Measurements from ENCODE around the gene SNAPC1. TPM values are rescaled to one million over a fixed set of nuclear protein-coding genes. Genes with fewer than 3 reads are reported as not detected.
A peak's percentile ranks its signal among the peaks of the same experiment; 100 is the strongest.
"Not testable (repeated sequence)": the region's sequence is repeated elsewhere in the genome, so short reads cannot be mapped to it uniquely, and the experiment has no call there.

Gene SNAPC1
- 10 to 100 TPM; 11.9 to 15.5 (median 14.9) TPM for polyA plus RNA-seq (ENCODE audit: insufficient read length in 3 of 3)

GRCh38 chr14:61761959-61762786 lies at the start of gene SNAPC1:
SNAPC1 (plus strand) TSS chr14:61762420; CDS start chr14:61762461, 41 bp downstream.
- DNase-seq (ENCODE audit: low read depth in 3 of 3, low spot score in 2 of 3): peak; percentile 94 to 97 (median 96)

- no peak for DNase-seq (ENCODE audit: low read depth in 3 of 3, low spot score in 2 of 3)
Measured at GRCh38 chr14:61713724-61714437, 48.3 kb upstream of the SNAPC1 start.

- no peak for DNase-seq (ENCODE audit: low read depth in 3 of 3, low spot score in 2 of 3)
Measured at GRCh38 chr14:61716956-61717355, 45.3 kb upstream of the SNAPC1 start.

- DNase-seq (ENCODE audit: low read depth in 3 of 3, low spot score in 2 of 3): no peak
Measured at GRCh38 chr14:61718039-61718438, 44.2 kb upstream of the SNAPC1 start.

- DNase-seq (ENCODE audit: low read depth in 3 of 3, low spot score in 2 of 3): no peak
Measured at GRCh38 chr14:61719344-61720293, 42.6 kb upstream of the SNAPC1 start.

- no peak for DNase-seq (ENCODE audit: low read depth in 3 of 3, low spot score in 2 of 3)
Measured at GRCh38 chr14:61720294-61720661, 41.9 kb upstream of the SNAPC1 start.

- DNase-seq (ENCODE audit: low read depth in 3 of 3, low spot score in 2 of 3): no peak
Measured at GRCh38 chr14:61720741-61721140, 41.5 kb upstream of the SNAPC1 start.

GRCh38 chr14:61724133-61724532 lies 38.1 kb upstream of the SNAPC1 start:
- DNase-seq (ENCODE audit: low read depth in 3 of 3, low spot score in 2 of 3): no peak

GRCh38 chr14:61726778-61727658 lies 35.2 kb upstream of the SNAPC1 start:
- no peak for DNase-seq (ENCODE audit: low read depth in 3 of 3, low spot score in 2 of 3)

GRCh38 chr14:61730756-61731373 lies 31.4 kb upstream of the SNAPC1 start:
- no peak for DNase-seq (ENCODE audit: low read depth in 3 of 3, low spot score in 2 of 3)

GRCh38 chr14:61733972-61734371 lies 28.2 kb upstream of the SNAPC1 start:
- DNase-seq (ENCODE audit: low read depth in 3 of 3, low spot score in 2 of 3): no peak

GRCh38 chr14:61736751-61737150 lies 25.5 kb upstream of the SNAPC1 start:
- DNase-seq (ENCODE audit: low read depth in 3 of 3, low spot score in 2 of 3): no peak

- no peak for DNase-seq (ENCODE audit: low read depth in 3 of 3, low spot score in 2 of 3)
Measured at GRCh38 chr14:61737915-61738314, 24.3 kb upstream of the SNAPC1 start.

GRCh38 chr14:61739133-61739532 lies 23.1 kb upstream of the SNAPC1 start:
- DNase-seq (ENCODE audit: low read depth in 3 of 3, low spot score in 2 of 3): no peak

- DNase-seq (ENCODE audit: low read depth in 3 of 3, low spot score in 2 of 3): no peak
Measured at GRCh38 chr14:61742371-61742770, 19.8 kb upstream of the SNAPC1 start.

GRCh38 chr14:61744238-61744637 lies 18.0 kb upstream of the SNAPC1 start:
- DNase-seq (ENCODE audit: low read depth in 3 of 3, low spot score in 2 of 3): no peak

GRCh38 chr14:61746346-61746745 lies 15.9 kb upstream of the SNAPC1 start:
- DNase-seq (ENCODE audit: low read depth in 3 of 3, low spot score in 2 of 3): not testable (repeated sequence)

- no peak for DNase-seq (ENCODE audit: low read depth in 3 of 3, low spot score in 2 of 3)
Measured at GRCh38 chr14:61746881-61747280, 15.3 kb upstream of the SNAPC1 start.

GRCh38 chr14:61747342-61747741 lies 14.9 kb upstream of the SNAPC1 start:
- no peak for DNase-seq (ENCODE audit: low read depth in 3 of 3, low spot score in 2 of 3)
